K562 (cell line): ENCODE results near the gene GABRR1. TPM values are rescaled to one million over a fixed set of nuclear protein-coding genes. Genes with fewer than 3 reads are reported as not detected.

Source experiments
- ATAC-seq: fragments of 200-7000 bp; cut with Tn5 transposase; 3 replicates; pipeline ENCODE4 v1.9.1; 2020; ENCODE audit warnings: moderate library complexity
- BruUV-seq: library from RNA; stranded (reverse); fragments of 400-500 nt; replicated peaks from 2 replicates; lab custom pipeline; 2021; lab: Mats Ljungman, UMichigan
- CTCF ChIA-PET: fragments of 300-600 bp; formaldehyde crosslinking; extraction: SDS; loops from one replicate; lab custom pipeline; 2021; ENCODE audit warnings: low intra/inter-chr PET ratio; lab: Yijun Ruan, JAX
- POLR2A ChIA-PET: fragments of 300-600, 350-650 bp; sonication (Branson Sonifier 250); formaldehyde crosslinking; extraction: SDS; loops from one replicate; lab custom pipeline; 2021; ENCODE audit warnings: antibody characterized with exemption, inconsistent platforms; lab: Yijun Ruan, JAX
- DNase-seq, 4 experiments: peaks; one replicate each; pipeline versions ENCODE4 v3.0.0 to v3.0.0-alpha.2; 2011 to 2018; ENCODE audit warnings: low spot score in 3 of 4, mixed read lengths in 3 of 4; ENCODE audit errors: extremely low read depth in 1 of 4
- FAIRE-seq: peaks from 2 replicates; lab custom pipeline; 2011; peaks lifted over from hg19 to GRCh38; lab: Jason Lieb, UNC
- H2AFZ ChIP-seq: 2 replicates; pipeline ENCODE4 v1.6.0; 2011; ENCODE audit warnings: low read depth, low read length, control low read depth, inconsistent platforms
- H3K27ac ChIP-seq: fragments of 200-600 bp; 3 replicates; pipeline ENCODE4 v1.8.0; 2011; ENCODE audit warnings: low read depth, mild to moderate bottlenecking, control low read depth, inconsistent platforms, low read length, moderate library complexity, mixed read lengths; ENCODE audit errors: extremely low read depth
- H3K27me3 ChIP-seq, 2 experiments: fragments of 300-600 bp in 1 of 2; 2 replicates in 1 of 2; 3 replicates in 1 of 2; pipeline versions ENCODE4 v1.6.0 to v1.8.0; 2011; ENCODE audit warnings: inconsistent platforms in 2 of 2, low read length in 2 of 2, mild to moderate bottlenecking in 1 of 2, mixed read lengths in 1 of 2, moderate library complexity in 1 of 2; ENCODE audit not compliant: control insufficient read depth in 2 of 2, insufficient read depth in 2 of 2
- H3K36me3 ChIP-seq: fragments of 300-600 bp; 3 replicates; pipeline ENCODE4 v1.8.0; 2011; ENCODE audit warnings: mild to moderate bottlenecking, low read length, inconsistent platforms; ENCODE audit not compliant: control insufficient read depth, insufficient read depth
- H3K4me1 ChIP-seq, 2 experiments: fragments of 200-600 bp in 1 of 2; replicated peaks in 1 of 2; 2 replicates in 1 of 2; 3 replicates in 1 of 2; pipeline versions ENCODE4 v1.5.1 to v1.8.0; 2011; ENCODE audit warnings: inconsistent platforms in 2 of 2, low read length in 2 of 2, mild to moderate bottlenecking in 1 of 2, mixed read lengths in 1 of 2, moderate library complexity in 1 of 2; ENCODE audit not compliant: control insufficient read depth in 2 of 2, insufficient read depth in 2 of 2
- H3K4me2 ChIP-seq: 2 replicates; pipeline ENCODE4 v1.6.1; 2011; ENCODE audit warnings: low read length, control low read depth, inconsistent platforms, mixed read lengths; ENCODE audit not compliant: insufficient read depth
- H3K4me3 ChIP-seq: fragments of 200-600 bp; sonication (generic), shearing (Covaris generic); 2 replicates; pipeline ENCODE4 v1.5.1; 2016; ENCODE audit warnings: control low read depth, inconsistent platforms
- H3K79me2 ChIP-seq: fragments of 200-600 bp; 3 replicates; pipeline ENCODE4 v1.8.0; 2011; ENCODE audit warnings: low read length, inconsistent platforms; ENCODE audit not compliant: control insufficient read depth, insufficient read depth
- H3K9ac ChIP-seq, 2 experiments: 2 replicates each; pipeline versions ENCODE4 v1.6.0 to v1.6.1; 2011; ENCODE audit warnings: low read depth in 2 of 2, low read length in 2 of 2, control low read depth in 1 of 2, inconsistent platforms in 1 of 2, mild to moderate bottlenecking in 1 of 2, mixed read lengths in 1 of 2; ENCODE audit not compliant: insufficient read depth in 1 of 2
- H3K9me1 ChIP-seq: one replicate; pipeline ENCODE4 v1.6.0; 2011; ENCODE audit warnings: inconsistent platforms, mild to moderate bottlenecking, low read length, moderate library complexity; ENCODE audit not compliant: control insufficient read depth, insufficient read depth
- H3K9me3 ChIP-seq: replicated peaks from 2 replicates; pipeline ENCODE4 v1.5.1; 2011; ENCODE audit warnings: low read depth, low read length, inconsistent platforms; ENCODE audit not compliant: control insufficient read depth, insufficient read depth
- H4K20me1 ChIP-seq: replicated peaks from 2 replicates; pipeline ENCODE4 v1.6.1; 2011; ENCODE audit warnings: low read length, inconsistent platforms, mixed read lengths; ENCODE audit not compliant: control insufficient read depth, insufficient read depth
- EP300 ChIP-seq: IDR thresholded peaks from 2 replicates; pipeline ENCODE4 v1.6.1; 2012; ENCODE audit warnings: low read length, improper control_type of control experiment
- KLF10 ChIP-seq: fragments of 250-450 bp; sonication (Bioruptor Pico); IDR thresholded peaks from 2 replicates; pipeline ENCODE4 v1.6.1; 2021; ENCODE audit warnings: matching md5 sums
- NFRKB ChIP-seq: fragments of 450-650 bp; IDR thresholded peaks from 2 replicates; pipeline ENCODE4 v1.6.1; 2016; ENCODE audit warnings: low read depth
- RAD51 ChIP-seq: fragments of 450-650 bp; IDR thresholded peaks from 2 replicates; pipeline ENCODE4 v1.7.1; 2016; ENCODE audit warnings: low read depth, mild to moderate bottlenecking, borderline replicate concordance
- SMAD3 ChIP-seq: fragments of 450-650 bp; formaldehyde crosslinking; conservative IDR thresholded peaks from 2 replicates; pipeline ENCODE4 v1.4.0; 2020; ENCODE audit warnings: mild to moderate bottlenecking
- TEAD4 ChIP-seq, 2 experiments: sonication (generic) in 1 of 2; formaldehyde crosslinking in 1 of 2; IDR thresholded peaks; 2 replicates each; pipeline versions ENCODE4 v1.6.1 to v1.8.0; 2012 to 2022; ENCODE audit warnings: borderline replicate concordance in 1 of 2, inconsistent platforms in 1 of 2, low read length in 1 of 2, mild to moderate bottlenecking in 1 of 2, missing genetic modification reagents in 1 of 2
- ZNF232 ChIP-seq: sonication (generic); formaldehyde crosslinking; IDR thresholded peaks from 2 replicates; pipeline ENCODE4 v1.8.0; 2022; ENCODE audit warnings: mild to moderate bottlenecking, missing genetic modification reagents
- ZNF57 ChIP-seq: fragments of 450-650 bp; formaldehyde crosslinking; IDR thresholded peaks from 2 replicates; pipeline ENCODE4 v1.4.0; 2020; ENCODE audit warnings: mild to moderate bottlenecking, moderate library complexity
- ZNF766 ChIP-seq: fragments of 200-800 bp; sonication (Bioruptor generic); conservative IDR thresholded peaks from 2 replicates; pipeline ENCODE4 v1.6.1; 2016; ENCODE audit warnings: missing genetic modification characterization, missing compliant biosample characterization
- WGBS: fragments of 100-300 bp; shearing (Covaris generic); methylation state at CpG from one replicate; pipeline ENCODE4 v1.1.6; 2016; ENCODE audit warnings: low coverage, mixed read lengths; ENCODE audit not compliant: insufficient coverage; ENCODE audit errors: missing lambda C conversion rate; 5-methylcytosine and 5-hydroxymethylcytosine counted together
- in situ Hi-C: fragments of 300-500 bp; cut with MboI; formaldehyde crosslinking; loops from 4 replicates; pipeline ENCODE4 v1.15.0; 2018; ENCODE audit warnings: inconsistent platforms, mixed read lengths
- intact Hi-C: fragments of 100-400 bp; cut with micrococcal nuclease; formaldehyde crosslinking; loops from 2 replicates; pipeline ENCODE4 v1.14.2; 2022
- polyA plus RNA-seq, 8 experiments: library from polyadenylated mRNA; depleted of rRNA in 4 of 8; stranded (reverse) in 5 of 8; unstranded in 3 of 8; fragments of >200 nt; fragmentation: Nextera tagmentation in 2 of 8; fragmentation: Illumina TruSeq in 1 of 8; extraction: Ambion mirVana in 2 of 8; extraction: Trizol in 1 of 8; gene quantifications; 2 replicates each; pipeline versions ENCODE4 v1.2.1 to v1.2.3, GENCODE V29; 2011 to 2014; ENCODE audit warnings: inconsistent platforms in 1 of 8, missing spikeins in 1 of 8
- total RNA-seq, 7 experiments: library from RNA; depleted of rRNA in 6 of 7; stranded (reverse); fragments of >200 nt in 6 of 7; fragmentation: Illumina TruSeq in 2 of 7; extraction: Trizol in 2 of 7; gene quantifications; 2 replicates each; pipeline versions ENCODE4 v1.2.1 to v1.2.3, GENCODE V29; 2011 to 2021; ENCODE audit warnings: low replicate concordance in 1 of 7
- TF ChIP-seq, protein P1 (sequence below): fragments of 200-400 bp; formaldehyde crosslinking; IDR thresholded peaks from 2 replicates; pipeline ENCODE4 v1.6.1; 2017; ENCODE audit warnings: mild to moderate bottlenecking, low read depth, low read length, moderate library complexity

The GABRR1 gene
- total and polyA plus RNA-seq, 9 of the 15 experiments (the other 6 are each of a cell fraction or from before 2014, with no cell fraction given): not detected

GRCh38 chr6:89208551-89208950 lies 8.6 kb downstream of the GABRR1 start:
- H3K9me3 ChIP-seq: no peaks in the 10 kb centered on the region
- POLR2A ChIA-PET: no interaction called here
- no peaks in the 10 kb centered on the region for H3K4me1 ChIP-seq
- no peaks in the 10 kb centered on the region for H3K36me3 ChIP-seq
- H2AFZ ChIP-seq: no peak overlapping the region
- intact Hi-C loops: no loop called here
- 0% methylated on average over 4 of the region's 4 CpGs for WGBS
- TF ChIP-seq ZNF766 (CRISPR knock-in tag) (no peak), NFRKB (no peak), KLF10 (CRISPR knock-in tag) (no peak), SMAD3 (CRISPR knock-in tag) (no peak), ZNF57 (CRISPR knock-in tag) (no peak), TEAD4 (IDR thresholded peaks at IDR 0.05; ENCODE audit: low read length) (no peak), TEAD4 (CRISPR knock-in tag; IDR thresholded peaks at IDR 0.05; ENCODE audit: borderline replicate concordance) (no peak), ZNF232 (CRISPR knock-in tag) (no peak), EP300 (no peak), RAD51 (no peak)
- TF ChIP-seq, protein P1, sequence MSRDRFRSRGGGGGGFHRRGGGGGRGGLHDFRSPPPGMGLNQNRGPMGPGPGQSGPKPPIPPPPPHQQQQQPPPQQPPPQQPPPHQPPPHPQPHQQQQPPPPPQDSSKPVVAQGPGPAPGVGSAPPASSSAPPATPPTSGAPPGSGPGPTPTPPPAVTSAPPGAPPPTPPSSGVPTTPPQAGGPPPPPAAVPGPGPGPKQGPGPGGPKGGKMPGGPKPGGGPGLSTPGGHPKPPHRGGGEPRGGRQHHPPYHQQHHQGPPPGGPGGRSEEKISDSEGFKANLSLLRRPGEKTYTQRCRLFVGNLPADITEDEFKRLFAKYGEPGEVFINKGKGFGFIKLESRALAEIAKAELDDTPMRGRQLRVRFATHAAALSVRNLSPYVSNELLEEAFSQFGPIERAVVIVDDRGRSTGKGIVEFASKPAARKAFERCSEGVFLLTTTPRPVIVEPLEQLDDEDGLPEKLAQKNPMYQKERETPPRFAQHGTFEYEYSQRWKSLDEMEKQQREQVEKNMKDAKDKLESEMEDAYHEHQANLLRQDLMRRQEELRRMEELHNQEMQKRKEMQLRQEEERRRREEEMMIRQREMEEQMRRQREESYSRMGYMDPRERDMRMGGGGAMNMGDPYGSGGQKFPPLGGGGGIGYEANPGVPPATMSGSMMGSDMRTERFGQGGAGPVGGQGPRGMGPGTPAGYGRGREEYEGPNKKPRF: no peak
- no peaks in the 10 kb centered on the region for H3K79me2 ChIP-seq
- ATAC-seq (no peak), DNase-seq (no peak), FAIRE-seq (no peak)
- in situ Hi-C loops: no loop called here
- H3K4me3 ChIP-seq: no peak overlapping the region
- peaks cover 0 to 12% of the 10 kb centered on the region in 2 experiments; a peak in 3 of 5 replicates for H3K27me3 ChIP-seq
- H3K27ac ChIP-seq: no peak overlapping the region
- H3K9me1 ChIP-seq: no peaks in the 10 kb centered on the region
- no peak overlapping the region for H3K4me2 ChIP-seq
- H3K9ac ChIP-seq: no peak overlapping the region
- H4K20me1 ChIP-seq: no peaks in the 10 kb centered on the region
- BruUV-seq: no TSS peak
- CTCF ChIA-PET: no interaction called here
